Dermis blood vessel endothelial cell (primary cell): ENCODE results near the gene ERI2. TPM values are rescaled to one million over a fixed set of nuclear protein-coding genes. Genes with fewer than 3 reads are reported as not detected.
"Not testable (repeated sequence)": the region's sequence is repeated elsewhere in the genome, so short reads cannot be mapped to it uniquely, and the experiment has no call there.

ENCODE experiments used
- DNase-seq: peaks from one replicate; pipeline ENCODE4 v3.0.0; 2010
- total RNA-seq: library from RNA; depleted of rRNA; stranded (reverse); fragments of >200 nt; gene quantifications from 2 replicates; pipeline ENCODE4 v1.2.3, GENCODE V29; 2014

Gene ERI2
- total RNA-seq, 1 donor from 2014 or later: 14.3 TPM

- DNase-seq: peak; percentile 74
Observed at GRCh38 chr16:20814784-20815183, 8.5 kb upstream of the ERI2 start.

GRCh38 chr16:20812510-20812909 lies 6.2 kb upstream of the ERI2 start:
- DNase-seq: no peak

- no peak for DNase-seq
Observed at GRCh38 chr16:20811889-20812439, 5.7 kb upstream of the ERI2 start.

GRCh38 chr16:20807862-20808261 lies 1.6 kb upstream of the ERI2 start:
- DNase-seq: no peak

- peak; percentile 34 for DNase-seq
Observed at GRCh38 chr16:20805684-20806167, 546 bp downstream of the ERI2 start.

GRCh38 chr16:20803561-20804214 lies 2.6 kb downstream of the ERI2 start:
- no peak for DNase-seq

GRCh38 chr16:20803192-20803560 lies 3.1 kb downstream of the ERI2 start:
- peak; percentile 15 for DNase-seq

GRCh38 chr16:20801278-20801677 lies 5.0 kb downstream of the ERI2 start:
- DNase-seq: no peak

GRCh38 chr16:20799599-20799998 lies 6.7 kb downstream of the ERI2 start:
- peak; percentile 59 for DNase-seq

GRCh38 chr16:20798364-20798763 lies 7.9 kb downstream of the ERI2 start:
- DNase-seq: no peak

GRCh38 chr16:20791923-20792612 lies 14.2 kb downstream of the ERI2 start:
- DNase-seq: no peak

- no peak for DNase-seq
Observed at GRCh38 chr16:20789130-20789529, 17.1 kb downstream of the ERI2 start.

- DNase-seq: no peak
Observed at GRCh38 chr16:20784204-20784603, 22.1 kb downstream of the ERI2 start.

- no peak for DNase-seq
Observed at GRCh38 chr16:20782470-20782869, 23.8 kb downstream of the ERI2 start.

GRCh38 chr16:20781697-20782096 lies 24.6 kb downstream of the ERI2 start:
- DNase-seq: no peak

- peak; percentile 85 for DNase-seq
Observed at GRCh38 chr16:20774703-20775362, 31.4 kb downstream of the ERI2 start.

GRCh38 chr16:20773679-20774078 lies 32.6 kb downstream of the ERI2 start:
- DNase-seq: no peak

GRCh38 chr16:20768818-20769217 lies 37.5 kb downstream of the ERI2 start:
- DNase-seq: no peak

- no peak for DNase-seq
Observed at GRCh38 chr16:20768121-20768520, 38.2 kb downstream of the ERI2 start.

GRCh38 chr16:20767577-20767976 lies 38.7 kb downstream of the ERI2 start:
- no peak for DNase-seq

- no peak for DNase-seq
Observed at GRCh38 chr16:20766294-20766693, 40.0 kb downstream of the ERI2 start.

GRCh38 chr16:20765732-20766131 lies 40.5 kb downstream of the ERI2 start:
- DNase-seq: no peak

- DNase-seq: not testable (repeated sequence)
Observed at GRCh38 chr16:20764448-20764847, 41.8 kb downstream of the ERI2 start.
